GM21737 (cell line): ENCODE results near the gene AHCTF1.

Source experiments
- ATAC-seq: cut with Tn5 transposase; IDR thresholded peaks from one replicate; pipeline ENCODE4 v1.9.1; 2021; ENCODE audit warnings: mild to moderate bottlenecking, moderate library complexity; ENCODE audit not compliant: unreplicated experiment

Gene AHCTF1, protein sequence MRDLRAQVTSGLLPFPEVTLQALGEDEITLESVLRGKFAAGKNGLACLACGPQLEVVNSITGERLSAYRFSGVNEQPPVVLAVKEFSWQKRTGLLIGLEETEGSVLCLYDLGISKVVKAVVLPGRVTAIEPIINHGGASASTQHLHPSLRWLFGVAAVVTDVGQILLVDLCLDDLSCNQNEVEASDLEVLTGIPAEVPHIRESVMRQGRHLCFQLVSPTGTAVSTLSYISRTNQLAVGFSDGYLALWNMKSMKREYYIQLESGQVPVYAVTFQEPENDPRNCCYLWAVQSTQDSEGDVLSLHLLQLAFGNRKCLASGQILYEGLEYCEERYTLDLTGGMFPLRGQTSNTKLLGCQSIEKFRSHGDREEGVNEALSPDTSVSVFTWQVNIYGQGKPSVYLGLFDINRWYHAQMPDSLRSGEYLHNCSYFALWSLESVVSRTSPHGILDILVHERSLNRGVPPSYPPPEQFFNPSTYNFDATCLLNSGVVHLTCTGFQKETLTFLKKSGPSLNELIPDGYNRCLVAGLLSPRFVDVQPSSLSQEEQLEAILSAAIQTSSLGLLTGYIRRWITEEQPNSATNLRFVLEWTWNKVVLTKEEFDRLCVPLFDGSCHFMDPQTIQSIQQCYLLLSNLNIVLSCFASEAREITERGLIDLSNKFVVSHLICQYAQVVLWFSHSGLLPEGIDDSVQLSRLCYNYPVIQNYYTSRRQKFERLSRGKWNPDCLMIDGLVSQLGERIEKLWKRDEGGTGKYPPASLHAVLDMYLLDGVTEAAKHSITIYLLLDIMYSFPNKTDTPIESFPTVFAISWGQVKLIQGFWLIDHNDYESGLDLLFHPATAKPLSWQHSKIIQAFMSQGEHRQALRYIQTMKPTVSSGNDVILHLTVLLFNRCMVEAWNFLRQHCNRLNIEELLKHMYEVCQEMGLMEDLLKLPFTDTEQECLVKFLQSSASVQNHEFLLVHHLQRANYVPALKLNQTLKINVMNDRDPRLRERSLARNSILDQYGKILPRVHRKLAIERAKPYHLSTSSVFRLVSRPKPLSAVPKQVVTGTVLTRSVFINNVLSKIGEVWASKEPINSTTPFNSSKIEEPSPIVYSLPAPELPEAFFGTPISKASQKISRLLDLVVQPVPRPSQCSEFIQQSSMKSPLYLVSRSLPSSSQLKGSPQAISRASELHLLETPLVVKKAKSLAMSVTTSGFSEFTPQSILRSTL (N-terminal part only)

DNA sequence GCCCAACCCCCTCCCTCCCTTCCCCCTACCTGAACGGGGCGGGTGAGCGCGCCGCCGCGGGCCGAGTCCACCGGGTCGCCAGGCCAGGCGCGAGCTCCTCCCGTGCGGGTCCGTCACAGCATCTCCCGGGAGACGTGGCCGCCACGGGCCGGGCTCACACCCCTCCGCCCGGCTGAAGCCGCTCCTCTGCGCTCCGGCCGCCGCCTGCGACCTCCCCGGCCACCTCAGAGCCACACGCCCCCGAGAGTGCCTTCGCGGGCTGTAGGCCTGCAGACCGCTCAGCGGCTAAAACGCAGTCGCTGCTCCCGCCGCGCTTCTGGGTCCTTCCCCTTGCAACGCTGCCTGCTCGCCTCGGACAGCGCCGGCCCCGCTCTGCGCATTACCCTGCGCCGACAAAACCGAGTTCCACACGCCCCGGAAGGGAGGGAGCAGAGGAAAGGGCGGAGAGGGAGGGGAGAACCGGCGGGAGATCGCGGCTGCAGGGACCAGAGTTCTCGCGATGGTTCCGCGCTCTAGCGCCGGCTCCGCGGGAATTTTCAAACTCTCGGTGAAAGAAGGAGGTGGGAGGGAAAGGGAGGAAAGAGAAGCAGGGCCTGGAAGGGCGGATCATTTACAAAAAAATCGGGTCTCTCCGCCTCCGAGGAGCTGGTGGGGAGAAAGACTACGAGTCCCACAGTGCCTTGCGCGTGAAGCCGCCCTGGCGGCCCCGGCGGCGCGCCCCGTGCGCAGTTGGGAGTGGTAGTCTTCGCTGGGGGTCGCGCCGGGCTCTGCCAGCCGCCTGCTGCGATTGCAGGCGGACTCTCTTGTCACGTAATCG is at the start of gene AHCTF1:
AHCTF1 (minus strand) TSS at position 400 of the 817 bp plus-strand sequence. CDS start 13,578 bp downstream, outside the sequence.
- ATAC-seq: peak; percentile 88

DNA sequence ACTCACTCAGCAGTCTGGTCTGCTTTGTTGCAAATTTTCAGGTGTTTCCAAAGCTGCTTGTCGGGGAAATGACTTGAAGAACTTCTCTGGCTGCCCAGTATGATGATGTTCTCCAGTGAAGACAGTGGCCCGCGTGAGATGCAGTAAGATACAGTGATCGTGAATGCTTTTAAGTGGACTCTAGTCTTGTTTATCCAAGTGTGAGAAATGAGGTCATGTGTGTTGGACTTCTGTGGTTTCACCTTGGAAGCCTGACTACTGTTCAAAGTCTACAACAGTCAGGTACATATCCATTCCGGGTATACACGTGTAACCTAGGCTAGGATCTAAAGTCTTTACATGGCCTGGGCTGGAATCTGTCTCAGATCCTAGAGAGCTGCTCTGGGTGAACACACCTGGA is 47.0 kb upstream of the AHCTF1 start:
- no peak for ATAC-seq

DNA sequence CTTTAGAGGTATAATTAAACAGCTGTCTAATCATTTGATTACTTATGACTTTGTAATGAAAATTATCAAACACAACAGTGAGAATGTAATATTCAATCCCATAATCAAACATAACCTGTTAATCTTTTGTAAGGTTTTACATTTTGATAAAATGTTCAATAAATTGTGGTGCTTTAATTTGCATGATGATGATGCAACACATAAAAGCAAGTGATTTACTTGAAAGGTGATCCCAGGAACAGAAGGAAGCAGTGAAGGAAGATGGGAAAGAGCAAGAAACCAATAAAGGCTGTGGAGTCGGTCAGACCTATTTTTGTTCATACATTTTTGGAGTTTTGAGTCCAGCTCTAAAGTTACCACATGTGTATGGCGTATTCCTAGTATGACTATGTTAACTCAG is 46.5 kb upstream of the AHCTF1 start:
- ATAC-seq: no peak

DNA sequence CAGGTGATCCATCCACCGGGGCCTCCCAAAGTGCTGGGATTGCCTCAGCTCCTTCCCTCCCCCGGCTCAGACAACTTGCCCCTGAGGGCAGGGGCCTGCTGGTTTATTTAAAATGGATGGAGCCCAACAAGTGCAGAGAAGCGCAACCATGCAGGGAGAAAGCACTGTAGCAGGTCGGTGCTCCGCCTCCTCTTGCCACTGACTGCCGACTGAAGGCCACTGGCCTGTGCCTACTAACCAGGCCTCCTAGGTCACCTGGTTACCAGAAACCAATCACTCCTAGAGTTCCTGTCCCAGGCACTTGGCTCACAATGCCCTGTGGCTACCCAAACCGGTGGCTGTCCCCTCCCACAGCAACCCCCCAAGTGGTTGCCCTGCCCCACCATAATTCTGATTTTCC is 40.2 kb upstream of the AHCTF1 start:
- no peak for ATAC-seq

DNA sequence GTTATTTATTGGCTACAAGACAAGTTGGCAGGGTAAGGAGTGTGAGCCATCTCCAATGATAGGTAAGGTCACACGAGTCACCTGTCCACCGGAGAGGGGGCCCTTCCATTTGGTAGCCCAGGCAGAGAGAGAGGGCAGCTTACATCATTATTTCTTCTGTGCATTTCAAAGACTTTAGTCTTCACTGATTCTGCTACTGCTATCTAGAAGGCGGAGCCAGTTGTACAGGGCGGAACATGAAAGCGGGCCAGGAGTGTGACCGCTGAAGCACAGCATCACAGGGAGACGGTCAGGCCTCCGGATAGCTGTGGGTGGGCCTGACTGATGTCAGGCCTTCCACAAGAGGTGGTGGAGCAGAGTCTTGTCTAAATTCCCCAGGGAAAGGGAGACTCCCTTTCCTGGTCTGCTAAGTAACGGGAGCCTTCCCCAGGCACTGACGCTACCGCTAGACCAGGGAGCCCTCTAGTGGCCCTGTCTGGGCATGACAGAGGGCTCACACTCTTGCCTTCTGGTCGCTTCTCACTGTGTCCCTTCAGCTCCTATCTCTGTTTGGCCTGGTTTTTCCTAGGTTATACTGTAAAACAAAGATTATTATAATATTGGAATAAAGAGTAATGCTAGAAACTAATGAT is 39.5 kb upstream of the AHCTF1 start:
- ATAC-seq: no peak

DNA sequence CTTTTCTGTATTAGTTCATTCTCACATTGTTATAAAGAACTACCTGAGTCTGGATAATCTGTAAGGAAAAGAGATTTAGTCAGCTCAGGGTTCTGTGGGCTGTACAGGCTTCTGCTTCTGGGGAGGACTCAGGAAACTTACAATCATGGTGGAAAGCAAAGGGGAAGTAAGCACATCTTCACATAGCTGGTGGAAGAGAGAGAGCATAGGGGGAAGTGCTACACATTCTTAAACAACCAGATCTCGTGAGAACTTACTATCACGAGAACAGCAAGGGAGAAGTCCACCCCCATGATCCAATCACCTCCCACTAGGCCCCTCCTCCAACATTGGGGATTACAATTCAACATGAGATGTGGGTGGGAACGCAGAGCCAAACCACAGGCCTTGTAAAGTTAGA is 37.9 kb upstream of the AHCTF1 start:
- no peak for ATAC-seq

DNA sequence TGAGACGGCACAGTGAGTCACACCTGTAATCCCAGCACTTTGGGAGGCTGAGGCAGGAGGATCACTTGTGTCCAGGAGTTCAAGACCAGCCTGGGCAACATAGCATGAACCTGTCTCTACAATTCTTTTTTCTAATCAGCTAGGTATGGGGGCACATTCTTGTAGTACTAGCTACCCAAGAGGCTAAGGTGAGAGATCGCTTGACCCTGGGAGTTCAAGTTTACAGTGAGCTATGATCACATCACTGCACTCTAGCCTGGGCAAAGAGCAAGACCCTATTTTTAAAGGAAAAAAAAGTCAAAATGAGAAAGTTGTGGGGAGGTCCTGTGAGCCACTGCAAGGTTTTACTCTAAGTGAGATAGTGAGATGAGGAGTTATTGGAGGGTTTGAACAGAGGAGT is 34.8 kb upstream of the AHCTF1 start:
- ATAC-seq: no peak

DNA sequence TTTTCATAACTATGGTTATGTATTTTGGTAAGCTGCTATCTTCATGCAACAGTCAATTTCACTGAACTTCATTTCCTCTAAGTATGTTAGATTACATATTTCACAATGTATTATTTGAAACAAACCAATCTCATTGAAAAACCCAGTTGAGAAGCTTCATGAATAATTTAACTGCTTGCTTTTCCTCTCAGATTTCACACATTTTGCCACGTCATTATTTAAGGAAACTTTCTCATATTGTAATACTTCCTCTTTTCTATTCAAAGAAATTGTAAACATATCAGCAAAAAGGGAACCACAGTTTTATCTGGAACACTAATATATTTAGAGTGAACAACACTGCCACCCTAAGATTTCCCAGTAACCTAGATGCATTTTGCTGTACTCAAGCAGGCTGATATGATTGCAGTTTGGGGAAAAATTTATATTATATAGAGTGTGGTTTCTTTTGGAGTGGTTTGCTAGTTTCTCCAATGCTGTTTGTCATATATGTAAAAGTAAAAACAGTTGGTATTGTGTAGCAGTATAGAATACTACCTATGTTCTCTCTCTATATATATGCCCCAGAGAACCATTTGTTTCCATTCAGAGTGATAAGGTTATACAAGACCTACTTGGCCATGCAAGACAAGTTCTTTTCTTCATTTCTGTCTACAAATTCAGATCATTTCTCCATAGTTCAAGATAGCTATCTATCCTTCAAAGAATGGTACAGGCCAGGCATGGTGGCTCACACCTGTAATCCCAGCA is 28.4 kb upstream of the AHCTF1 start:
- no peak for ATAC-seq

DNA sequence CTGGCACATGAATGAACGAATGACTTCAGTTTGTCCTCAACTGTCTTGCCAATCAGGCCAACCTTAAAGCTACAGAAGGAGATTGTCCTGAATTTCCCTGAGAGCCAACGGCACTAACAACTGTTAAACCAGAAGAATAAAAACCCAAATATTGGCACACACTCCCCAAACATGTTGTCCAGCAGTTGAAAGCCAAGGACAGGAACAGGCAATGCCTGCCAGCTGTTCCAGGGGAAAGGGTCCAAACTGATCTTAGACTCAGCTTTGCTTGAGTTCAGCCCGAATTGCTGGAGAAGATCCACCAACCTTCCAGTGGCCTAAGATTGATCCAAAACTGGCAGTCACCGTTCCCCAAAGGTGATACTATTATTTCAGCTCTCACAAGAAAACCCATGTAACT is 22.4 kb upstream of the AHCTF1 start:
- no peak for ATAC-seq

DNA sequence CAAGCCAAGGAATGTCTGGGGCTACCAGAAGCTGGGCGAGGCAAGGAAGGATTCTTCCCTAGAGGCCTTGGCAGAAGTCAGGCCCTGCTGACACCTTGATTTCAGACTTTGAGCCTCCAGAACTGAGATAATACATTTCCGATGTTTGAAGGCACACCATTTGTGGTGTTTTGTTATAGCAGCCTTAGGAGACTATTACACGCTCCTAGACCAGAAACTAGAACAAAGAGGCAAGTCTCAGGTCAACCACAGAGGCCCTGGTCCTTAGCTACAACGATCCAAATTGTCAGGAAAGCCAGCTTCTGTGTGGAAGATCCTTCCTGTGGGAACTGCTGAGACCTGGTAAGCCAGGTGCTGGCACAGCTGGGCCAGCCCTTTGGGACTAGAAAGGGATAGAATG is 19.7 kb upstream of the AHCTF1 start:
- ATAC-seq: no peak

DNA sequence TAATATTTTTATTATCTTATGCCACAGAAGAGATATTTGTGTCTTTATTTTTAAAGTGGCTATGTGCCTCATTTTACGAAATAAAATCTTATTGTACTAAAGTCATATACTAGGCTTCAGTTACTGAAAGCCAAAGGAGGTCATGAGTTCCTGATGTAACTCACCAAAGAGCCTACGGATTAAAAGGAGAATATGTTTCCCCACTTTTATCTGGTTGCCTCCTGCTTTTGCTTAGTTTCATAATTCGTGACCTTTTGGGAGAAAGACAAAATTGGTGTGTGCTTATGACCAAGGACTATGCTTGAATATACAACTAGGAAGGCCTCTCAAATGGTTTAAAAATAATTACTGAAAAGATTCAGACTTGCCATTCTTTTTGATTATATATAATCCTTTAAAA is 18.2 kb upstream of the AHCTF1 start:
- no peak for ATAC-seq

DNA sequence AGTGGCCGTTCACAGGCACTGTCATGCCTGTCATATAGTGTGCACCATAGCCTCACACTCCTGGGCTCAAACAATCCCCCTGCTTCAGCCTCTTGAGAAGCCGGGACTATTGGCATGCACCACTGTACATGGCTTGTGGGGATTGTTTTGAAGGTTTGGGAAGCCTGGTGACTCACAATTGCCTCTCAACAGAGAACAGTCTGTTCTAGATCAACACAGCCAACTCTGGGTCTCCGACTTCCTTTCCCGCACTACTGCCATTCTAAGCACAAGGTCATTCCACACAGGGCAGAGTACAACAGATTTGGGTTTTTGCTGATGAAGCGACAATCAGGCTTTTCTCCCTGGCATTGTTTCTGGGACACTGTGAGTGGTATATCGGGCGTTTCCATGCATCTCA is 15.5 kb upstream of the AHCTF1 start:
- no peak for ATAC-seq

DNA sequence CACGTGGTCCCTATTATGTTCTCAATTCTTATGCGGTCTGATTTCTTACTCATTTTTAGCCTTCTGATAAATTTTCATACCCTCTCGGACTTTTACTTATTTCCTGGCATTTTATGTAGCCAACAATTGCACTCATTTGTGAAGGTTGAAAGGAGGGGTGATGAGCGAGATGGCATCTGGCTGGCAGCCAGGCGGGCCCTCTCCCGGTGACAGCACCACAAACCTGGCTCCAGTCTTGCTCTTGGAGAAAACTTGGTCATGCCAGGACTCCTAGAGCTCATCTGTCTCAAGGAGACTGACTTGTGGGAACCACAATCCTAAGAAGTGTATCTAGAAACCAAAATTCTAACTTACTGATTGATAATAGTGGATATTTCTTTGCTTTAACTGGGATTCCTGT is 14.6 kb upstream of the AHCTF1 start:
- no peak for ATAC-seq

DNA sequence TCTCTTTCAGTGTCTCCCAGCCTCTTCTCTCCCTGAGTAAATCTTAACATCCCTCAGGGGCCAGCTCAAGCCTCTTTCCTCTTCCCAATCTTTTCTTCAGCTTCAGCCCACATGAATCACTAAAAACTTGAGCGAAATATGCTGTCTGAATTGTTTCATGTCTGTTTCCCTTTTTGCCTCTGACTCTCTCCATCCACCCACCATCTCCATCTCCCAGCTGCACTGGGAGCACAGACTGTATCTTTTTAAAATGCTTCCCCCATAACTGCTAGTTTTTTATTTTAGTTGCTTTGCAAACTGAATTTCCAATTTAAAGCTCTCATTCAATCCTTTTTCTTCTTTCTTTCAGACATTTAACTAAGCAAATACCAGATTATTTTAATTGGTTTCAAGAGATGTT is 3.0 kb upstream of the AHCTF1 start:
- ATAC-seq: no peak

DNA sequence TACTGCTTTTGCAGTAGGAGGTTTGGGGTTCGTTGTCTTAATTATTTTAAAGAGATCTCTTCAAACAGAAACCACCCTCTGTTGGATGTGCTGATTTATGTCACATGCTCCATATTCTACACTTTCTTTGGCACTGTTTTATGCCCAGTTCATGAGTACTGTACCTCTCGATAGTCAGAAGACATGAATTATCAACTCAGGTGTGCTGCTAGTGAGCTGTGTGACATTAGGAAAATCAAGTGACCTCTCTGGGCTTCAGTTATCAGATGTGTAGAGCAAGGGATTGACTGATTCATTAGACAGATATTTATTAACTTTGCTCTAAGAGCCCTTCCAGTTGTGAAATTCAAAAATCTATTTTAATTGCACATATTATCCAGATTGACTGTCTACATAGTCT is 2.1 kb upstream of the AHCTF1 start:
- ATAC-seq: no peak

DNA sequence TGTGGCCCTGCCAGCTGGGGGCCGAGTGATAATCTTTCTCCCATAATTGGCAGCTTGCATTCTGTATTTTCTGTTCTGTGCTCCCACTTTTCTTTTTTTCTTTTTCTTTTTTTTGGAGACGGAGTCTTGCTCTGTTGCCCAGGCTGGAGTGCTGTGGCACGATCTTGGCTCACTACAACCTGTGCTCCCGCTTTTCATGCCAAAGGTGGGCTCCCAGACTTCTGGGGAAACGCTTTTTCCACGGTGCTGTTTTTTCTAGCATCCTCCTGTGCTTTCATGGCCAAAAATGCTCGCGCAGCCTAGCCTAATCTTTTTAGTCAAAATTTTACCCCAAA is 585 bp upstream of the AHCTF1 start:
- no peak for ATAC-seq

DNA sequence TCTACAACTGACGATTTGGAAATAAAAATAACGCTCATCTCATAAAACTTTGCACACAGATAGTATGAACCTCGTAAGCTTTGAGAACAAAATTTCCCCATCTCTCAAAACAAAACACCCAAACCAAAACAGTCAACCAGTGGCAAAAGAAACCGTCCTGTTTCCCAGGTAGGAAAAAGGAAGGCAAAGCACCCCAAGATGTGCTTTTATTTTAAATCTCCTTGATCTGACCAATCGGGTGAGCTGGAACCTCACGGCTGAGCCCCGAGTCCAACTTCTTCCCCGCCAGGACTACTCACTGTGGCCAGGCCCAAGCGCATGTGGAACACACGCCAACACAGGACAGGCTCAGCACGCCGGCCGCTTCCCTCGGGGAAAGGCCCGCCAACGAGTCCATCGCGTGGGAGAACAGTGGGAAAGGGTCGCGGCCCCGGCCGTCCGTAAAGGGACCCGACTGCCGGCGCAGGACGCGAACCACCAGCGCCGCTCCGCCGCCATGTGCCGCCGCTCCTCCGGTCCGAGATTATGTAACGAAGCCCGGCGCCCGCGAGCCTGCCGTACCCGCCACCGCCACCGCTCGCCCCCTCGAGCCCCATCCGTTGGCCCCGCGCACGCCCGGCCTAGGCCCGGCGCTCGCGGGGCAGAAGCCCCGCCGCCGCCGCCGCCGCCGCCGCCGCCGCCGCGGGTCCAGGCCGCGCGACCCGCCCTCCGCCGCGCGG is 759 bp downstream of the AHCTF1 start:
- ATAC-seq: peak; percentile 28

DNA sequence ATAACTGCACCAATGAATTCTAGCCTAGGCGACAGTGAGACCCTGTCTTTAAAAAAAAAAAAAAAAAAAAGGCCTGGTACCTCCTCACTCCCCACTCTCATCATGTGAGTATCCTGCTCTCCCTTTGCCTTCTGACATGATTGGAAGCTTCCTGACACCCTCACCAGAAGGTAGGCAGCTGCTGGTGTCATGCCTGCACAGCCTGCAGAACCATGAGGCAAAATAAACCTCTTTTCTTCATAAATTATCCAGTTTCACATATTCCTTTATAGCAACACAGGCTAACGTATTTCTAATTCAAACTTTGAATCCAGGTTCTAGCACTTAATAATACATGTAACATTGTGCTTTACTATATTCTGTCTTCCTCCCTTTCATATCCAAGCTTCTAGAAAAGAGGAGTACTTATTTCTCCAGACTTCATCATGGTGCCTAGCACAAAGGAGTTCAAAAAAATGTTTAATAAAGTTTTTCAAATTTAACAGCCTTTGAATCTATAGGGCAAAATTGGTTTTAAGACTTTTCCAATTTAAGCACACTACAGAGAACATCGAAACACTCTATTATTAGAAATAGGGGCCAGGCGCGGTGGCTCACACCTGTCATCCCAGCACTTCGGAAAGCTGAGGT is 5.6 kb downstream of the AHCTF1 start:
- ATAC-seq: no peak
